GM12875 (cell line): Measurements from ENCODE around the gene RFFL.

ENCODE experiments used
- H3K4me3 ChIP-seq: one replicate; pipeline ENCODE4 v1.5.1; 2011; ENCODE audit warnings: low read depth, low read length, control low read depth
- CTCF ChIP-seq: IDR thresholded peaks from 2 replicates; pipeline ENCODE4 v1.5.1; 2011; ENCODE audit warnings: low read depth, mild to moderate bottlenecking, control low read depth, inconsistent platforms, low read length, moderate library complexity, borderline replicate concordance; ENCODE audit not compliant: insufficient read depth

Gene RFFL

DNA sequence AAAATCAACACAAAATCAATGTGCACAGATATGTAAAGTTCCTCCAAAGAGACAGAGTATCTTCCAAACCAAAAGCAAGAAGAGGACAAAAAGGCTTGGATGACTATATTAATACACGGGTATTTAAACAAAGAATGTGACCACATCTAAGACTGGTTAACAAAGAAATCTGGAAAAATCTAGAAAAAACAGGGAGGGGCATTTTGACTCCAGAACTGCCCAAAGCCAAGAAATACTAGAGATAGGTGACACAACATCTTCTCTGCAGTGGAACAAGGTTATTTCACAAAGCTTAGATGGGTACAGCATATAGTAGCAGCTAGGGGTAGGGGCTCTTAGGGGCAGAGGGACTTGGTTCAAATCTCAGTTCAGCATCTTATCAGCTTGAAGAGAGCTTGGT lies 10.3 kb downstream of the RFFL start:
- TF ChIP-seq CTCF = no peak
- H3K4me3 ChIP-seq = no peak overlapping the region

- no peak overlapping the region for H3K4me3 ChIP-seq
- no peak for TF ChIP-seq CTCF
These were observed 10.7 kb downstream of the RFFL start for GRCh38 chr17:35052780-35053179.

DNA sequence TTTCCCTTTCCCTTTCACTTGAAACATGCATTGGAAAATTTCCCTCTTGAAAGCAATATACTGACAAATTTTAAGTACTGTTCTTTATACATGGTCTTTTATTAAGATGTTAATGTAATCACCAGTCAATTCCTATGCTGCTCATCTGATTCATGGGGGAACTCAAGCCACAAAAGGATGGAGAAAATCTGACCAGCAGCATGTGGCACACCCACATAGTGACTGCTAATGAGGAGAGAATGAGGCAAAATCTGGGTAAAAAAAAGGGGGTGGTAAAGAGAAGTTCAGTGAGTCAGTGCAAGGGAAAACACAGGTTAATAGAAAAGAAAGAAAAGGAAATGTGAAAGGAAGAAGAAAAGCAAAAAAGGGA lies 11.3 kb downstream of the RFFL start:
- TF ChIP-seq CTCF = no peak
- H3K4me3 ChIP-seq = no peak overlapping the region

DNA sequence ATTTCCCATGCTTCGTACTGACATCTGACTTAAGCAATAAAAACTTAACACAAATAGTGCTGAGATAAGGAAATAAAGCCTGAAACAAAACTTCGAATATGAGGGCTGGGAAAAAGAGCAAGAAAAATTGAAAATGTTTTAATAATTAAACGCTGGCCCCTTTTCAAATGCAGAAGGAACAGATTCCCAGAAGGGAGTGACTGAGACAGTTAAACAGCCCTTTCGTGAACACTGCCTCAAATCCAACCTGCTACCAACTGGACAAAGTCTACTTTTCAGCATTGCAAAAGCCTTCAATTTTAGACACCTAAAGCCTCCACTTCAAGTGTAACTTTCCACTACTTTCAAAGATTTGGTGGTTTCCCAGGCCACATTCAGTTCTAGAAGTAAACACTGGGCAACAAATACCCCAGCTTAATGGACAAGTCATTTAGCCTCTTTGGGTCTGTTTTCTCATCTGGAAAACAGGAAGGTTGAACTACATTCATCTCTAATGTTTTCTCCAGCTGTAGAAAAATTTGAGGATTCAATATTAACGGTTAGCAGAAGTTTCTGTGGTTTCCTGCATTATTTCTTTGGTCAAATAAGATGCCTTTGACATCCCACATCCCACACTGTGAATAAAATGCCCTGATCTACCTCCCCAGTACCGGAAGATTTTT lies 11.8 kb downstream of the RFFL start:
- H3K4me3 ChIP-seq = no peak overlapping the region

GRCh38 chr17:35051183-35051578 lies 12.3 kb downstream of the RFFL start:
- H3K4me3 ChIP-seq = no peak overlapping the region

More for the DNA sequence above, 11.8 kb downstream of the RFFL start:
- no peak for TF ChIP-seq CTCF

DNA sequence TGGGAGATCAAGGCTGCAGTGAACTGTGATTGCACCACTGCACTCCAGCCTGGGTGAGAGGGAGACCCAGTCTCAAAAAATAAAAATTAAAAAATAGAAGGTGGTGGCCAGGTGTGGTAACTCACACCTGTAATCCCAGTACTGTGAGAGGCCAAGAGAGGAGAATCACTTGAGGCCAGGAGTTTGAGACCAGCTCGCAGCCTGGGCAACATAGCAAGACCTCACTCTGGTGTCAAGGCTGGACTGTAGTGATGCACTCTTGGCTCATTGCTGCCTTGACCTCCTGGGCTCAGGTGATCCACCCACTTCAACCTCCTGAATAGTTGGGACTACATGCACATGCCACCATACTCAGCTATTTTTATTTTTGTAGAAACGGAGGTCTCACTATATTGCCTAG lies 13.3 kb downstream of the RFFL start:
- no peak overlapping the region for H3K4me3 ChIP-seq
- no peak for TF ChIP-seq CTCF

More at GRCh38 chr17:35051183-35051578, 12.3 kb downstream of the RFFL start:
- no peak for TF ChIP-seq CTCF

DNA sequence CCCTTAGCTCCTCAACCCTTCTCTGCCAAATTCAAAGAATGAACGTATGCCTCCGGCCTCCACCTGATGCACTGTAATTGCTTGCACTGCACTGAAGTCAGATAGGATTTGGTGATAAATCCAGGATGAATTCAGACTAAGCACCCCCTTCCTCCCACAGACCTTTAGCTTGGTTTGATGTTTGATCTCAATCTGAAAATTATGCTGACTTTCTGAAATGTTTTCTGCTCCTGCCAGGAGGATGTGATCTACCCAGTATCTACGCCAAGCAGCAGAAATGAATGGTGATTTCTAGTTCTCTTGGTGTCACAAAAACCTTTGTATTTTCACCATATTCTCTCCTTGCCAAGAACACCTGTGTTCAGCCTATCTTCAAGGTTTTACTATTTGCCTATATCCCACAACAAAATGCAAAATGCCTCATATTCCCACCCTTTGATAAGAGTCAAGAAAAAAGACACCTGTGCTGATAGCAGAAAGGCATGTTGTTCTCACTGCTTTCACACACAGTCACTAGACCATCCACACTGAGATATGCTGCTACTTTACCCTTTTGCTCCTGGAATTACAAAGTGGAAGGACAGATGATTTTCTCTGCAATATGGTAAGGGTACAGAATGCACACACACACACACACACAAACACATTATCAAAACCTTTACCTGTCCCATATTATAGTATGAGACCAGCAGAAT lies 14.7 kb downstream of the RFFL start:
- no peak overlapping the region for H3K4me3 ChIP-seq
- TF ChIP-seq CTCF = no peak
